Stimulated activated CD8-positive, alpha-beta memory T cell treated with anti-CD3 and anti-CD28 coated beads, Interleukin-4, amount 100 ng/mL, for 4 hours (primary cell): ENCODE results near the gene ADAP1.
"Not testable (repeated sequence)": the region's sequence is repeated elsewhere in the genome, so short reads cannot be mapped to it uniquely, and the experiment has no call there.

ENCODE experiments used
- DNase-seq, 2 donors: peaks; one replicate each; pipeline ENCODE4 v3.0.0-alpha.2; 2020; ENCODE audit warnings: low read depth in 2 of 2, low spot score in 1 of 2

Gene ADAP1, protein sequence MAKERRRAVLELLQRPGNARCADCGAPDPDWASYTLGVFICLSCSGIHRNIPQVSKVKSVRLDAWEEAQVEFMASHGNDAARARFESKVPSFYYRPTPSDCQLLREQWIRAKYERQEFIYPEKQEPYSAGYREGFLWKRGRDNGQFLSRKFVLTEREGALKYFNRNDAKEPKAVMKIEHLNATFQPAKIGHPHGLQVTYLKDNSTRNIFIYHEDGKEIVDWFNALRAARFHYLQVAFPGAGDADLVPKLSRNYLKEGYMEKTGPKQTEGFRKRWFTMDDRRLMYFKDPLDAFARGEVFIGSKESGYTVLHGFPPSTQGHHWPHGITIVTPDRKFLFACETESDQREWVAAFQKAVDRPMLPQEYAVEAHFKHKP

GRCh38 chr7:954330-955238 lies at the start of gene ADAP1:
Gene ADAP1 (minus strand): TSS chr7:954680. CDS start chr7:954477, 203 bp downstream.
- no peak for DNase-seq

DNA sequence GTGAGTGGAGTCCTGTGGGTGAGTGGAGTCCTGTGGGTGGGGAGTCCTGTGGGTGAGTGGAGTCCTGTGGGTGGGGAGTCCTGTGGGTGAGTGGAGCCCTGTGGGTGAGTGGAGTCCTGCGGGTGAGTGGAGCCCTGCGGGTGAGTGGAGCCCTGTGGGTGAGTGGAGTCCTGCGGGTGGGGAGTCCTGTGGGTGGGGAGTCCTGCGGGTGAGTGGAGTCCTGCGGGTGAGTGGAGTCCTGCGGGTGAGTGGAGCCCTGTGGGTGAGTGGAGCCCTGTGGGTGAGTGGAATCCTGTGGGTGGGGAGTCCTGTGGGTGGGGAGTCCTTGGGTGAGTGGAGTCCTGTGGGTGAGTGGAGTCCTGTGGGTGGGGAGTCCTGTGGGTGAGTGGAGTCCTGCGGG lies 48.0 kb upstream of the ADAP1 start:
- DNase-seq = not testable (repeated sequence)

DNA sequence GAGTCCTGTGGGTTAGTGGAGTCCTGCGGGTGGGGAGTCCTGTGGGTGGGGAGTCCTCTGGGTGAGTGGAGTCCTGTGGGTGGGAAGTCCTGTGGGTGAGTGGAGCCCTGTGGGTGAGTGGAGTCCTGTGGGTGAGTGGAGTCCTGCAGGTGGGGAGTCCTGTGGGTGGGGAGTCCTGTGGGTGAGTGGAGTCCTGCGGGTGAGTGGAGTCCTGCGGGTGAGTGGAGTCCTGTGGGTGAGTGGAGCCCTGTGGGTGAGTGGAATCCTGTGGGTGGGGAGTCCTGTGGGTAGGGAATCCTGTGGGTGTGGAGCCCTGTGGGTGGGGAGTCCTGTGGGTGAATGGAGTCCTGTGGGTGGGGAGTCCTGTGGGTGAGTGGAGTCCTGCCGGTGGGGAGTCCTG lies 47.5 kb upstream of the ADAP1 start:
- not testable (repeated sequence) for DNase-seq

- DNase-seq = not testable (repeated sequence)
Measured at GRCh38 chr7:1001069-1001770, 46.7 kb upstream of the ADAP1 start.

DNA sequence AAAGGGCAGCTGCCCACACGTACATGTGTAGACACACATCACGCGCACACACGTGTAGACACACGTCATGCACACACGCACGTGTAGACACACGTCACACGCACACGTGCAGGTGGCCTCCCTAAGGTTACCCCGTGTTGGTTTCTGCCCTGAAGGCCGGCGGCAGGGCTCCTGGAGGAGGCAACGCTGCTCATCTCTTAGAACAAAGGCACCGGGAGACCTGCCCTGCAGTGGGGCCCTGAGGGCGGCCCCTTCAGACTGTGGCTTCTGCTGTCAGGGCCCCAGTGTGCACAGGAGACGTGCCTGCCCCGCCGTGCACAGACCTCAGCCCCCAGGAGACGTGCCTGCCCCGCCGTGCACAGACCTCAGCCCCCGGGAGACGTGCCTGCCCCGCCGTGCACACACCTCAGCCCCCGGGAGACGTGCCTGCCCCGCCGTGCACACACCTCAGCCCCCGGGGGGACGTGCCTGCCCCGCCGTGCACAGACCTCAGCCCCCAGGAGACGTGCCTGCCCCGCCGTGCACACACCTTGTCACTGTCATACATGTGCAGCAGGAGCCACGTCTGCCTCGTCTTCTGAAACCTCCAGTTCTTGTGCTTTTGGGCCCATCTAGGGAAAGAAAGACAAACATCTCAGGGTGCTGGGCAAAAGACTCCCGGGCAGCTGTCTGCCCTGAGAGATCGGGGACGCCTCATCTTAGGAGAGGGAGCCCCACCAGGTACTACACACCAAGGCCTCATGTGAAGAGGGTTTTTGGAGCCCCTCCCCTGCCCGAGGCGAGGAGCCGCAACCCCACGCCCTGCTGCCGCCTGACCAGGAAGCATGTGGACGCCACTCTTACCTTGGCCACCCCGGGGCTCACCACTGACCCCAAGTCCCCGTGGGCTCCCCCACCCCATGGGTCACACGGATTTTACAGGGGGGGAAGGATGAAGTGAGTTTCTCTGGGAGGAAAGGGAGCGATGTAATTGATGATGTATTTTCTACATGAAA lies 45.8 kb upstream of the ADAP1 start:
- DNase-seq = no peak

DNA sequence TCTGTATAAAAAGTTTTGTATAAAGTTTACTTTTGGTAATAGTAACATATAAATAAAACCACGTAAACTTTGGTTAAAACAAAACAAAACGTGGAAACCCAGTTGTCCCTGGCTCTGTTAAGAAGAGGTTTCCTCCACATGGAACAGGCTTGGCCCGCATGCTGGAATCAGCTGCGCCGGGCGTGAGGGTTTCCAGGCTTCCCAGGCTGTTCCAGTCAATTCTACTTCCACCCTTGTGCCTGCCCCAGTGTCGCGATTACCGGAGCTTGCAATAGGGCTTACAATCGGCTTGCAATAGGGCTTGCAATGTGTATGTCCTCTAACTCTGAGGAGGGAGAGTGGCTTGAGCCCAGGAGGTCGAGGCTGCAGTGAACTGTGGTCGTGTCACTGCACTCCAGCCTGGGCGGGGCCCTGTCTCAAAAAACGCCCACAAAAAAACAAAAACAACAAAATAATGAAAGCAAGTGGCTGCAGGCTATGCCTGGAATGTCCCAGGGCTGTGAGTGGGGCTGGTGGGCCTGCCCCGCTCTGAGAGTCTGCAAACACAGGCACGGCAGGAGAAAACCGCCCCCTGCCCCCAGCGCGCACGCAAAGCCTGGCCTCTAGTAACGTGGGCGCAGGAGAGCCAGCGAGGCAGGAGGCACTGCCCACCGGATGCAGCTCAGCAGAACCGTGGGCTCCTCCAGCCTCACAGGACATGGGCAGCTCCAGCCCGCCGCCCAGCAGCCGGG lies 44.8 kb upstream of the ADAP1 start:
- DNase-seq = no peak

GRCh38 chr7:997404-998395 lies 43.2 kb upstream of the ADAP1 start:
- no peak for DNase-seq

GRCh38 chr7:996079-996872 lies 41.8 kb upstream of the ADAP1 start:
- no peak for DNase-seq

DNA sequence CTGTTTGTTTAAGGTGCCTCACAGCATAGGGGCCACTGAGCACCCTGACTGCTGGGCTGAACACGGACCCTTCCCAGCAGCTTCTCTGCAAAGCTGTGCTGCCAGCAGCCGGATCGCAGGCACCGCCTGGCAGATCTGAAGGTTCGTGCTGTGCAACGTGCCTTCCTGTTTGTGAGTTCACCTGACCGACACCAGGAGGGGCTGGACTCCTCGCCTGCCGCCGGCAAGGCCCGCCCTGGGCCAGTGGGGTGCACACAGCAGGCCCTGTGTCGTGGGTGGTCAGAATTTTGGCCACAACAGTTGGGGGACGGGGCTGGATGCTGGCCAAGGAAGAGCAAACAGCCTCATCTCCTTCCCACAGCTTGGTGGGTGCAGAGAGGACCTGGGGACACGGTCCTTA lies 41.1 kb upstream of the ADAP1 start:
- no peak for DNase-seq

DNA sequence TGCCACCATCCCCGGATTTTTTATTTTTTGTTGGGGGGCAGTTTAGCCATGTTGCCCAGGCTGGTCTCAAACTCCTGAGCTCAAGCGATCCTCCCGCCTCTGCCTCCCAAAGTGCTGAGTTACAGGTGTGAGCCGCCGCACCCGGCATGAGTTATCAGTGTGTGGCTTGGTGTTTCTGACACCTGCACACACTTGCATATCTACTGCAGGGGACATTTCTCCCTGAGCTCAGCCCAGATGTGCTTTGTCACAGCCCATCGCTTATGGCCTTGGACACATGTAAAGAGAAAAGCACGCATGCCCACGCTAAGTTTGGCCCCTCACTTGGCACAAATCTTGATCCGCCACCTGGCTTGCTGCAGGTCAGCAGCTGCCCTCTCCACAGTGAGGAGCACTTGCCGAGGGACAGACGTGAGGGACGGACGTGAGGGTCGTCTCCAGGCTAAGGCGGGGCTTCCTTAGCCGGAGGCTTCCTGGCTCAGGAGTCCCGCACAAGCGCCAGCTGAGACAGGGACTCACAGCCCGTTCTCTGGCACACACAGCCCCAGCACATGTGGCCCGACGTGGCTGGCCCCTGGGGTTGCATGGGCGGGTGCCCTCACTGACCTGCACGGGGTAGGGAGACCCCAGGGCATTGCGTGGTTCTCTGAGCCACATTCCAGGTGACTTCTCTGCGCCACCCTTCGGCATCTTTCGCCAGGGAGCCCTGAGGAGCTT lies 40.3 kb upstream of the ADAP1 start:
- no peak for DNase-seq

- DNase-seq = peak; percentile 81 to 85
Measured at GRCh38 chr7:992709-993607, 38.5 kb upstream of the ADAP1 start.

GRCh38 chr7:991729-992656 lies 37.5 kb upstream of the ADAP1 start:
- DNase-seq = no peak

GRCh38 chr7:990933-991728 lies 36.7 kb upstream of the ADAP1 start:
- no peak for DNase-seq

DNA sequence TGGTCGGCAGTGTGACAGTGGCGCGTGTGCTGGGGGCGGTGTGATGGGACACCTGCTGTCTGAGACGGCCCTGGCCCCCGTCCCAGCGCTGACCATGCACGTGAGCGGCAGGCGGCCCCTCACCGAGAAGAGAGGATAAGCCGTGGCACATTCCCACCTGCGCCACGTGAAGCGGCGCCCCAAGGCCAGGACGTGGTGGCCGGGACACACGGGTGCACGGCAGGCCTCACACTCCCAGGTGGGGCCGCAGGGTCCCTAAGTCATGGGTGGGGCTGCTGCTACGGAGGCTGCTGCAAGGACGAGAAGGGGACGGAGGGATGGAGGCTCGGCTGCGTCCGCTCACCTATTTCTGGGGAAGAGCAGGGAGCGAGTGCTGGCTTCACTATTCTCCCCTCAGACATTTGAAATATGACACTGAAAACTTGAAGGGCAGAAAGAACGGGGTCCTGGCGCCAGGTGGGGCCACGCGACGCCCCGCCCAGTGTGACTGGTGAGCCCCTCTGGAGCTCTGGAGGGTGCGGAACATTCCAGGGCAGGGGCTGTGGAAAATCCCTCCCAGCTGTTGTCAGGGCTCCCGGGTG lies 36.0 kb upstream of the ADAP1 start:
- DNase-seq = no peak
